Prostate gland (tissue), 2 donors: Measurements from ENCODE around the gene CRB2.

Source experiments
- CTCF ChIP-seq, 4 experiments: fragments of 200-600 bp in 2 of 4; fragments of 450-650 bp in 2 of 4; sonication (generic) in 2 of 4; IDR thresholded peaks; 1 replicate in 3 of 4; 2 replicates in 1 of 4; pipeline ENCODE4 v1.5.1; 2016 to 2019; ENCODE audit warnings: antibody characterized with exemption in 4 of 4, mild to moderate bottlenecking in 2 of 4, moderate library complexity in 2 of 4
- POLR2AphosphoS5 ChIP-seq: sonication (generic); formaldehyde crosslinking; IDR thresholded peaks from one replicate; pipeline ENCODE4 v1.6.1; 2017; ENCODE audit warnings: antibody characterized with exemption

- TF ChIP-seq POLR2AphosphoS5, result no peak
- no peak for TF ChIP-seq CTCF (IDR thresholded peaks at IDR 0.05)
Observed at GRCh38 chr9:123419091-123419490, 63.1 kb downstream of the CRB2 start.
